Measurements from ENCODE around the gene KPTN.

KPTN gene

DNA sequence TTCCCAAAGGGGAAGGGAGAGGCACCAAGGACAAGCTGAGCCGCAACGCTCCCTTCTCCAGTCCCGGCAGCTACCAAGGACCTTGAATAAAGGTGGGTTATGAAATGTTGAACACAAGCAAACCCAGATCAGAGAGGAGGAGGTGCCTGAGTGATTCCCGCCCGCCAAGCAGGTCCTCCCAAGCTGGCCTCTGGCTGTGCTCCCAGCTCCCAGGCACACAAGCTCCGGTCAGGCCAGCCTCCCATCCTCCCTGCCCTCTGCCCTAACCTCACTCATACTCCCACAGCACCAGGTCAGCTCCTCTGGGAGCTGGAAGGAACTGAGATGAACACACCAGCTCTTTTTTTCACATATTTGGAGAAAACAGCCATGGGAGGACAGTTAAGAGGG, 27.1 kb upstream of the KPTN start:
- no peak for TF ChIP-seq POLR2AphosphoS5 (IDR thresholded peaks at IDR 0.05; ENCODE audit: borderline replicate concordance, low read depth, low read length)
- TF ChIP-seq EZH2 (IDR thresholded peaks at IDR 0.05), result no peak
- no peak for TF ChIP-seq FOXP2 (optimal IDR thresholded peaks at IDR 0.05; ENCODE audit: control extremely low read depth, extremely low read length, insufficient read depth)
- Histone ChIP-seq H3K9me3 (ENCODE audit: low read depth, low read length) (no peaks in the 10 kb centered on the region), H3K9ac (ENCODE audit: insufficient read length) (no peak overlapping the region), H3K36me3 (ENCODE audit: insufficient read depth, low read length) (no peaks in the 10 kb centered on the region), H3K4me3 (no peak overlapping the region), H3K27ac (no peak overlapping the region)
- no peak for DNase-seq (ENCODE audit: low read depth, low spot score)

GRCh38 chr19:47510516-47511127, 26.6 kb upstream of the KPTN start:
- H3K27ac ChIP-seq, result no peak overlapping the region
- no peak overlapping the region for H3K4me3 ChIP-seq
- no peaks in the 10 kb centered on the region for H3K36me3 ChIP-seq (ENCODE audit: insufficient read depth, low read length)
- H3K9ac ChIP-seq (ENCODE audit: insufficient read length), result no peak overlapping the region
- no peak for DNase-seq (ENCODE audit: low read depth, low spot score)
- no peak for TF ChIP-seq FOXP2 (optimal IDR thresholded peaks at IDR 0.05; ENCODE audit: control extremely low read depth, extremely low read length, insufficient read depth)
- no peak for TF ChIP-seq EZH2 (IDR thresholded peaks at IDR 0.05)
- H3K9me3 ChIP-seq (ENCODE audit: low read depth, low read length), result no peaks in the 10 kb centered on the region

- no peak overlapping the region for H3K9ac ChIP-seq (ENCODE audit: insufficient read length)
- no peak overlapping the region for H3K4me3 ChIP-seq
- no peak overlapping the region for H3K27ac ChIP-seq
- H3K36me3 ChIP-seq (ENCODE audit: insufficient read depth, low read length), result no peaks in the 10 kb centered on the region
- no peak for TF ChIP-seq FOXP2 (optimal IDR thresholded peaks at IDR 0.05; ENCODE audit: control extremely low read depth, extremely low read length, insufficient read depth)
- TF ChIP-seq EZH2 (IDR thresholded peaks at IDR 0.05), result no peak
- TF ChIP-seq POLR2AphosphoS5 (IDR thresholded peaks at IDR 0.05; ENCODE audit: borderline replicate concordance, low read depth, low read length), result no peak
- no peak for DNase-seq (ENCODE audit: low read depth, low spot score)
- H3K9me3 ChIP-seq (ENCODE audit: low read depth, low read length), result no peaks in the 10 kb centered on the region
Measured at GRCh38 chr19:47509973-47510372, 26.0 kb upstream of the KPTN start.

- no peak overlapping the region for H3K27ac ChIP-seq
- H3K4me3 ChIP-seq, result no peak overlapping the region
- no peaks in the 10 kb centered on the region for H3K9me3 ChIP-seq (ENCODE audit: low read depth, low read length)
- no peaks in the 10 kb centered on the region for H3K36me3 ChIP-seq (ENCODE audit: insufficient read depth, low read length)
- DNase-seq (ENCODE audit: low read depth, low spot score), result no peak
- no peak overlapping the region for H3K9ac ChIP-seq (ENCODE audit: insufficient read length)
- TF ChIP-seq FOXP2 (optimal IDR thresholded peaks at IDR 0.05; ENCODE audit: control extremely low read depth, extremely low read length, insufficient read depth) (no peak), EZH2 (IDR thresholded peaks at IDR 0.05) (no peak), POLR2AphosphoS5 (IDR thresholded peaks at IDR 0.05; ENCODE audit: borderline replicate concordance, low read depth, low read length) (no peak)
Measured at GRCh38 chr19:47509170-47509847, 25.3 kb upstream of the KPTN start.

GRCh38 chr19:47508721-47509120, 24.7 kb upstream of the KPTN start:
- no peak overlapping the region for H3K27ac ChIP-seq

DNA sequence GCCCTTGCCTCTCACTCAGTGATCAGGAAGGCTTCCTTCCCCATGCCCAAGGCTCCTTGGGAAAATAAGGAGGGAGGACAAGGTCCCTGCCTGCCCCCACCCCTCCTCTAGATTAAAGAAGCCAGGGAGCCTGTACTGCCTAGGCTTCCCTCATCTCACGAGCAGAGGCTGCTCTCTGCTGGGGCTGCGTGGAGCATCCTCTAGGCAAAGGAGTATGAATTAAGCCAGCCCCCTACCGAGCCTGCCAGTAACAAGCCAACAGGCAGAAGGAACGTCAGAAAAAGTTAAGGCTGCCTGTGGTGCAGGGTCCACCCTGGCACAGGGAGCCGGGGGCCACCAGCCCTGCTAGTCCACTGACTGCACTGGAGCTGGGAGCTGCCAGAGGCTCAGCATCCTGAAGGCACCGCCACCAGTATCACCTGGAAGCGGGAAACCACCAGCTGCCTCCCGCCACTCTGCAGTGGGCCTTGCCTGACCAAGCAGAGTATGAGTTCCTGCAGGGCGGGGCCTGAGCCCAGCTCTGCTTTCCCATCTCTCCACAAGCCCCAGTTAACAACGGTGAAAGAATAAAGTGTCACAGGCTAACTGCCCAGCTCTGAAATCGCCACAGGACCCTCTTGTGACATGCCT, 24.0 kb upstream of the KPTN start:
- Histone ChIP-seq H3K9ac (ENCODE audit: insufficient read length) (no peak overlapping the region), H3K9me3 (ENCODE audit: low read depth, low read length) (no peaks in the 10 kb centered on the region), H3K4me3 (no peak overlapping the region), H3K27ac (no peak overlapping the region), H3K36me3 (ENCODE audit: insufficient read depth, low read length) (no peaks in the 10 kb centered on the region; the same call in 1 of the 2 replicates)
- no peak for DNase-seq (ENCODE audit: low read depth, low spot score)
- no peak for TF ChIP-seq EZH2 (IDR thresholded peaks at IDR 0.05)
- TF ChIP-seq POLR2AphosphoS5 (IDR thresholded peaks at IDR 0.05; ENCODE audit: borderline replicate concordance, low read depth, low read length), result no peak
- no peak for TF ChIP-seq FOXP2 (optimal IDR thresholded peaks at IDR 0.05; ENCODE audit: control extremely low read depth, extremely low read length, insufficient read depth)

More at GRCh38 chr19:47508721-47509120, 24.7 kb upstream of the KPTN start:
- Histone ChIP-seq H3K4me3 (no peak overlapping the region), H3K9me3 (ENCODE audit: low read depth, low read length) (no peaks in the 10 kb centered on the region), H3K9ac (ENCODE audit: insufficient read length) (no peak overlapping the region), H3K36me3 (ENCODE audit: insufficient read depth, low read length) (no peaks in the 10 kb centered on the region)
- no peak for DNase-seq (ENCODE audit: low read depth, low spot score)
- no peak for TF ChIP-seq EZH2 (IDR thresholded peaks at IDR 0.05)
- no peak for TF ChIP-seq POLR2AphosphoS5 (IDR thresholded peaks at IDR 0.05; ENCODE audit: borderline replicate concordance, low read depth, low read length)
- TF ChIP-seq FOXP2 (optimal IDR thresholded peaks at IDR 0.05; ENCODE audit: control extremely low read depth, extremely low read length, insufficient read depth), result no peak

DNA sequence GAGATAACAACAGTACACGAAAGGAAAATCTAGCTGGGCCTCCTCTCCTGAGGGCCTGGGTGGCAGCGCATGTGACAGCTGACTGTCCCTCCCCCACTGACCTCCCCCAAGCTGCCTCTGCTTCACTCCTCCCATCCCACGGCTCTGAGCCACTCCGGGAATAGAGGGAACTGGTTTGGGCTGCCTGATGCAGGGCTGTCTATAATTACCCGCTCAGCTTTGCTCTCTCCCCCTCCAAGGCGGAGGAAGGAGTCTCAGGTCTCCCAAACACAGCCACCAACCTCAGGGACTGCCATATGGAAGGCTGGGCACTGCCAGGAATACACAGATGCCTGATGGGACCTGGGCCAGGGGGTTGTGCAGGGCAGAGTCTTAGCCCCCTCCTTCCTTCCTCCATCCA, 23.0 kb upstream of the KPTN start:
- no peaks in the 10 kb centered on the region; the same call in 1 of the 2 replicates for H3K36me3 ChIP-seq (ENCODE audit: insufficient read depth, low read length)
- DNase-seq (ENCODE audit: low read depth, low spot score), result no peak
- no peaks in the 10 kb centered on the region for H3K9me3 ChIP-seq (ENCODE audit: low read depth, low read length)
- no peak overlapping the region for H3K4me3 ChIP-seq
- H3K9ac ChIP-seq (ENCODE audit: insufficient read length), result no peak overlapping the region
- no peak for TF ChIP-seq POLR2AphosphoS5 (IDR thresholded peaks at IDR 0.05; ENCODE audit: borderline replicate concordance, low read depth, low read length)
- TF ChIP-seq FOXP2 (optimal IDR thresholded peaks at IDR 0.05; ENCODE audit: control extremely low read depth, extremely low read length, insufficient read depth), result no peak
- TF ChIP-seq EZH2 (IDR thresholded peaks at IDR 0.05), result no peak
- no peak overlapping the region for H3K27ac ChIP-seq

DNA sequence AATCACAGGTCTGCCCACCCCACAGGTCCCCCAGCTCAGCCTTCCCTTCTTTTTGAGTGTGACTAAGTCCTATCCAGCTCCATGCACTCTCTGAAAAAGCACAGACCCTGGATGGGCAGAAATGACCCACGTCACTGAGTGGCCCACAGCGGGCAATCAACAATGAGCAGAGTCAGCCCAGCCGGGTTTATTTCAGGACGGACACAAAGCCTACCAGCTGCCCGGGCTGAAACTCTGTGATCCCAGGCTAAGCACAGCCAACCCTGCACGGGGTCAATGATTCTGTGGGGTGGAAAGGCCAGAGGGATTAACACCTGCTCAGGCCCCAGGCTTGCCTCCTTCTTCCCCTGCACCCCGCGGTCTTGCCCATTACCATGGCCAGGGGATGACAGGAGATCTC, 22.4 kb upstream of the KPTN start:
- Histone ChIP-seq H3K36me3 (ENCODE audit: insufficient read depth, low read length) (no peaks in the 10 kb centered on the region; the same call in 1 of the 2 replicates), H3K9me3 (ENCODE audit: low read depth, low read length) (no peaks in the 10 kb centered on the region), H3K9ac (ENCODE audit: insufficient read length) (no peak overlapping the region), H3K4me3 (no peak overlapping the region), H3K27ac (no peak overlapping the region)
- no peak for TF ChIP-seq FOXP2 (optimal IDR thresholded peaks at IDR 0.05; ENCODE audit: control extremely low read depth, extremely low read length, insufficient read depth)
- no peak for DNase-seq (ENCODE audit: low read depth, low spot score)
